ENCODE measurements around the gene PKIG.

DNA sequence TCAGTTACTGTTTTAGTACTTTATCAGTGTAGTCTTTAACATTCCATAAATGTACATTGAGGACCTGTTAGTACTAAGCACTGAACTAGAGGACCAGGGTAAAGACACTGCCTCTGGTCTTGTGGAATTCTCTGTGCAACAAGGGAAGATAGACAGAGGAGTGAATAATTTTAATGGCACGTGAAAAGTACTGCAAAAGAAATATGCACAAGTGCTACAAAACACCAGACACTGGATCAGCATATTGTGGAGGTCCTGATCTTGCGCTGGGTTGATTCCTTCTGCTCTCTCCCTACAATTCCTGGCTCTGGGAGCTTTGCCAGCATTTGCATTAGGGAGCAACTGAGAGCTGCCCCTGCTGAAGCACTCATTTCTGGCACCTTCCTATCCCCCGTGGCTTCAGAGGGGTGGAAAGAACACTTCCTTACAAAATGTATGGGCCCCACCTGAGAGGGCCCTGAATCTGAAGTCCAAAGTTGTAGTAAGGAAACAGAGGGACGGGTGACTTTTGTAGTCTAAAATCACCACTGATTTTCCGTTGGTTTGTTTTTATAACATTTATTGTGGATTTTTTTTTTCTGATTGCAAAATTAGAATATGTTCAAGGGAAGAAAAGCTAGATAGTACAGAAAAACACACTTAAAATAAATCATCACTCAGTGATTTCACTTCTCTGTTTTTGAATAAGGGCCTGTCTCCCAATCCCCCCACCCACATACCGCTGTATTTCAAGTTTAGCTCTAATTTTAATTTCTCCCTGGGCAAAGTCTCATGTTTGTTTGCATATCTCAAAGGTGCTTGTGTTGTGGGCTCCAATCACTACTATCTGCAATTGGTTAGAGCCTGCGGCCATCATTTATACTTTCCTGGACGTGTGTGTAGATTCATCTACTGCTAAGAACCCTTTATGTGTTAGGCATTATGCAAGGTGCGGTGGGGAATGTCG is 4.9 kb downstream of the PKIG start:
- TF ChIP-seq, protein P1, sequence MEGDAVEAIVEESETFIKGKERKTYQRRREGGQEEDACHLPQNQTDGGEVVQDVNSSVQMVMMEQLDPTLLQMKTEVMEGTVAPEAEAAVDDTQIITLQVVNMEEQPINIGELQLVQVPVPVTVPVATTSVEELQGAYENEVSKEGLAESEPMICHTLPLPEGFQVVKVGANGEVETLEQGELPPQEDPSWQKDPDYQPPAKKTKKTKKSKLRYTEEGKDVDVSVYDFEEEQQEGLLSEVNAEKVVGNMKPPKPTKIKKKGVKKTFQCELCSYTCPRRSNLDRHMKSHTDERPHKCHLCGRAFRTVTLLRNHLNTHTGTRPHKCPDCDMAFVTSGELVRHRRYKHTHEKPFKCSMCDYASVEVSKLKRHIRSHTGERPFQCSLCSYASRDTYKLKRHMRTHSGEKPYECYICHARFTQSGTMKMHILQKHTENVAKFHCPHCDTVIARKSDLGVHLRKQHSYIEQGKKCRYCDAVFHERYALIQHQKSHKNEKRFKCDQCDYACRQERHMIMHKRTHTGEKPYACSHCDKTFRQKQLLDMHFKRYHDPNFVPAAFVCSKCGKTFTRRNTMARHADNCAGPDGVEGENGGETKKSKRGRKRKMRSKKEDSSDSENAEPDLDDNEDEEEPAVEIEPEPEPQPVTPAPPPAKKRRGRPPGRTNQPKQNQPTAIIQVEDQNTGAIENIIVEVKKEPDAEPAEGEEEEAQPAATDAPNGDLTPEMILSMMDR (conservative IDR thresholded peaks at IDR 0.05; ENCODE audit: low read length) = no peak
- no peak for TF ChIP-seq EZH2phosphoT487 (IDR thresholded peaks at IDR 0.05; ENCODE audit: borderline replicate concordance, low read depth, low read length)

All from OCI-LY7 (cell line).